Hepatocyte (in vitro differentiated cells): ENCODE results near the gene UMAD1. TPM values are rescaled to one million over a fixed set of nuclear protein-coding genes. Genes with fewer than 3 reads are reported as not detected.

Experiments used
- DNase-seq: peaks from one replicate; pipeline ENCODE4 v3.0.0-alpha.2; 2016; ENCODE audit warnings: low spot score
- H2AFZ ChIP-seq: fragments of 200-600 bp; sonication (generic); 2 replicates; pipeline ENCODE4 v1.6.0; 2016; ENCODE audit warnings: antibody characterized with exemption, mild to moderate bottlenecking
- H3K27ac ChIP-seq: fragments of 200-600 bp; sonication (generic); 2 replicates; pipeline ENCODE4 v1.5.1; 2016; ENCODE audit warnings: mild to moderate bottlenecking
- H3K27me3 ChIP-seq: fragments of 200-600 bp; sonication (generic); 2 replicates; pipeline ENCODE4 v1.6.1; 2016
- H3K36me3 ChIP-seq: fragments of 200-600 bp; sonication (generic); replicated peaks from 2 replicates; pipeline ENCODE4 v1.5.1; 2016; ENCODE audit warnings: low read depth; ENCODE audit not compliant: insufficient read depth
- H3K4me1 ChIP-seq: fragments of 200-600 bp; sonication (generic); 2 replicates; pipeline ENCODE4 v1.5.1; 2016; ENCODE audit warnings: mild to moderate bottlenecking, moderate library complexity; ENCODE audit not compliant: insufficient read depth
- H3K4me2 ChIP-seq: fragments of 200-600 bp; sonication (generic); 2 replicates; pipeline ENCODE4 v1.6.0; 2016
- H3K4me3 ChIP-seq: fragments of 200-600 bp; sonication (generic); 2 replicates; pipeline ENCODE4 v1.5.1; 2016; ENCODE audit warnings: mild to moderate bottlenecking
- H3K79me2 ChIP-seq: fragments of 200-600 bp; sonication (generic); 2 replicates; pipeline ENCODE4 v1.6.0; 2017; ENCODE audit warnings: mild to moderate bottlenecking
- H3K9me2 ChIP-seq: fragments of 200-600 bp; sonication (generic); replicated peaks from 2 replicates; pipeline ENCODE4 v1.6.0; 2017; ENCODE audit warnings: mild to moderate bottlenecking; ENCODE audit not compliant: insufficient read depth
- H3K9me3 ChIP-seq: fragments of 200-600 bp; sonication (generic); 2 replicates; pipeline ENCODE4 v1.5.1; 2016; ENCODE audit warnings: low read depth, mild to moderate bottlenecking
- H4K20me1 ChIP-seq: fragments of 200-600 bp; sonication (generic); 2 replicates; pipeline ENCODE4 v1.6.0; 2016; ENCODE audit warnings: mild to moderate bottlenecking; ENCODE audit not compliant: insufficient read depth, poor library complexity, severe bottlenecking
- EZH2 ChIP-seq: fragments of 200-600 bp; sonication (generic); IDR thresholded peaks from 2 replicates; pipeline ENCODE4 v1.6.1; 2016; ENCODE audit warnings: antibody characterized with exemption, mild to moderate bottlenecking, borderline replicate concordance
- EZH2phosphoT487 ChIP-seq: fragments of 200-600 bp; sonication (generic); IDR thresholded peaks from one replicate; pipeline ENCODE4 v1.6.1; 2018; ENCODE audit warnings: antibody characterized with exemption, mild to moderate bottlenecking, low read depth, moderate library complexity; ENCODE audit not compliant: unreplicated experiment, severe bottlenecking
- WGBS: methylation state at CpG from one replicate; pipeline ENCODE4 v1.1.6; 2016; ENCODE audit warnings: low lambda C conversion rate; ENCODE audit errors: missing lambda C conversion rate; 5-methylcytosine and 5-hydroxymethylcytosine counted together
- polyA plus RNA-seq: library from polyadenylated mRNA; unstranded; fragments of >200 nt; fragmentation: Nextera tagmentation; extraction: Ambion mirVana; gene quantifications from 2 replicates; pipeline ENCODE4 v1.2.1, GENCODE V29; 2016
- total RNA-seq: library from RNA; depleted of rRNA; stranded (reverse); fragments of >200 nt; gene quantifications from 2 replicates; pipeline ENCODE4 v1.2.3, GENCODE V29; 2014
- TF ChIP-seq, protein P1 (sequence below): fragments of 200-600 bp; sonication (generic); IDR thresholded peaks from 2 replicates; pipeline ENCODE4 v1.5.1; 2016; ENCODE audit warnings: antibody characterized with exemption, mild to moderate bottlenecking; ENCODE audit not compliant: poor library complexity

UMAD1 gene
- total and polyA plus RNA-seq, 2 experiments from 2014 or later, result 15.7 to 29.0 TPM

DNA sequence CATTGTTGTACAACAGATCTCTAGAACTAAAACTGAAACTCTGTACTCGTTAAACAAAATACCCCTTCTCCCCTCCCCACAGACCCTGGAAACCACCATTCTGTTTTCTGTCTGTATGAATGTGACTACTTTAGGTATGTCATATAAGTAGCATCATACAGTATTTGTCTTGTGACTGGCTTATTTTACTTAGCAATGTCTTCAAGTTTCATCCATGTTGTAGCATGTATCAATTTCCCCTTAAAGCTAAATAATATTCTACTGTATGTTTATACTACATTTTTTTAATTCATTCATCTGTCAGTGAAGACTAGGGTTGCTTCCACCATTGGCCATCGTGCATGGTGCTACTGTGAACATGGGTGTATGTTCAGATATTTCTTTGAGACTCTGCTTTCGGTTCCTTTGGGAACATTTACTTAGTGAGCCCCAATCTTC is 149.0 kb downstream of the UMAD1 start:
- TF ChIP-seq EZH2phosphoT487 (no peak), EZH2 (no peak)
- TF ChIP-seq, protein P1, sequence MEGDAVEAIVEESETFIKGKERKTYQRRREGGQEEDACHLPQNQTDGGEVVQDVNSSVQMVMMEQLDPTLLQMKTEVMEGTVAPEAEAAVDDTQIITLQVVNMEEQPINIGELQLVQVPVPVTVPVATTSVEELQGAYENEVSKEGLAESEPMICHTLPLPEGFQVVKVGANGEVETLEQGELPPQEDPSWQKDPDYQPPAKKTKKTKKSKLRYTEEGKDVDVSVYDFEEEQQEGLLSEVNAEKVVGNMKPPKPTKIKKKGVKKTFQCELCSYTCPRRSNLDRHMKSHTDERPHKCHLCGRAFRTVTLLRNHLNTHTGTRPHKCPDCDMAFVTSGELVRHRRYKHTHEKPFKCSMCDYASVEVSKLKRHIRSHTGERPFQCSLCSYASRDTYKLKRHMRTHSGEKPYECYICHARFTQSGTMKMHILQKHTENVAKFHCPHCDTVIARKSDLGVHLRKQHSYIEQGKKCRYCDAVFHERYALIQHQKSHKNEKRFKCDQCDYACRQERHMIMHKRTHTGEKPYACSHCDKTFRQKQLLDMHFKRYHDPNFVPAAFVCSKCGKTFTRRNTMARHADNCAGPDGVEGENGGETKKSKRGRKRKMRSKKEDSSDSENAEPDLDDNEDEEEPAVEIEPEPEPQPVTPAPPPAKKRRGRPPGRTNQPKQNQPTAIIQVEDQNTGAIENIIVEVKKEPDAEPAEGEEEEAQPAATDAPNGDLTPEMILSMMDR, result no peak
- H3K9me2 ChIP-seq, result no peaks in the 10 kb centered on the region
- H3K79me2 ChIP-seq, result no peaks in the 10 kb centered on the region
- H3K9me3 ChIP-seq, result no peaks in the 10 kb centered on the region
- DNase-seq, result no peak
- H3K27me3 ChIP-seq, result no peaks in the 10 kb centered on the region
- 87% methylated on average over 3 of the region's 3 CpGs for WGBS
- peaks cover 16% of the 10 kb centered on the region for H3K4me1 ChIP-seq
- H2AFZ ChIP-seq, result no peak overlapping the region
- no peak overlapping the region for H3K27ac ChIP-seq
- no peaks in the 10 kb centered on the region for H4K20me1 ChIP-seq
- no peak overlapping the region for H3K4me2 ChIP-seq
- H3K36me3 ChIP-seq, result no peaks in the 10 kb centered on the region
- no peak overlapping the region for H3K4me3 ChIP-seq

DNA sequence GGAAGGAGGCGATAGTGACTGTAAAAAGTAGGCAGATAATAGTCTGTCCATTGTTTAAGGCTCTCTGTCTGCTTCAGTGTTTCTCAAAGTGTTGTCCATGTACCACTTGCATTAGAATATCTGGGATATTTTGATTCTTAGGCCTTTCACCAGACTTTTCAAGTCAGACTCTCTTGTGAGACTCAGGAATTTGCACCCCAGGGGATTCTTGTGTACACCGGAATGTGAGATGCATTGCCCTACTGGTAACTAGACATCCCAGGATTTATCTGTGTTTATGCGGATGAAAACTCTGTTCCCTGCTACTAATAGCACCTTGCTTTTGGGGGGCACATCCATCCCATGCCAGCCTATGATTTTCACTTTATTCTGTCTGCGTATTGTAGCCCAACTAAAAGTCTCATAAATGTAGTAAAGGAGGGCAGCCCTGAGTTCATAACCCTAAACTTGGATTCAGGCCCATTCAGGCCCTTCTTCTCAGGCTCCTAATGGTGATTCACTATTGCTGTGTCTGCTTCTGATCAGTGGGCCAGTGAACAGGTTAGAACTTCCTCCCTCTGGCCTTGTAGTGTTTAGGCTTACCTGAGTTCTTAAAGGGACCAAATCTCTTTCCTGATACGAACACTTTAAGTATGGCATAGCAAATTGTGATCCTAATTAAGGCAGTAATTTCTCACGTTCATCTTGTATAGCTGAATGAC is 149.6 kb downstream of the UMAD1 start:
- no peaks in the 10 kb centered on the region for H3K9me2 ChIP-seq
- H3K9me3 ChIP-seq, result no peaks in the 10 kb centered on the region
- no peak overlapping the region for H3K4me3 ChIP-seq
- peaks cover 16% of the 10 kb centered on the region for H3K4me1 ChIP-seq
- no peaks in the 10 kb centered on the region for H4K20me1 ChIP-seq
- H3K79me2 ChIP-seq, result no peaks in the 10 kb centered on the region
- H2AFZ ChIP-seq, result no peak overlapping the region
- DNase-seq, result no peak
- no peak for TF ChIP-seq EZH2phosphoT487
- TF ChIP-seq EZH2, result no peak
- TF ChIP-seq, protein P1, result no peak
- no peak overlapping the region for H3K27ac ChIP-seq
- WGBS, result 78% methylated on average over 6 of the region's 6 CpGs
- no peaks in the 10 kb centered on the region for H3K36me3 ChIP-seq
- H3K27me3 ChIP-seq, result no peaks in the 10 kb centered on the region
- no peak overlapping the region for H3K4me2 ChIP-seq

DNA sequence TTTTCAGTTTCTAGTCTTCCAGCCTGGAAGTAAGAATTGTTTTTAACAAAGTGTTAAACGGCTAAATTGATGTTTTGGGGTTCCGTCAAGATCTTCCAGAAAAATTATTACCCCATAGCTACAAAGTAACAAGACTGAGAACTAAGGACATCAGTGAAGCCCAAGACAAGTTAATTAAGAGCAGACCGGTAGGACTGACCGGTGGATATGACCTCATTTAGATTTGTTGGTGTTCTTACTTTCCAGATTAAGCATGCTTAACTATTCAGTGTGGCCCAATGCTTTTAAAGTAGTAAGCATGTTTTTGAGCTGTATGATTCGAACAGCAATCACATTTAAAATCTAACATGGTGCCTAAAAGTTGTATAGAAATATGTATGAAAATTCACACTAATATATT is 151.0 kb downstream of the UMAD1 start:
- H3K9me2 ChIP-seq, result no peaks in the 10 kb centered on the region
- WGBS, result 64% methylated on average over 5 of the region's 5 CpGs
- H3K4me2 ChIP-seq, result no peak overlapping the region
- H3K9me3 ChIP-seq, result no peaks in the 10 kb centered on the region
- H3K4me3 ChIP-seq, result no peak overlapping the region
- no peak overlapping the region for H2AFZ ChIP-seq
- no peaks in the 10 kb centered on the region for H4K20me1 ChIP-seq
- no peak for DNase-seq
- H3K36me3 ChIP-seq, result no peaks in the 10 kb centered on the region
- H3K4me1 ChIP-seq, result peaks cover 16% of the 10 kb centered on the region
- no peaks in the 10 kb centered on the region for H3K27me3 ChIP-seq
- no peak for TF ChIP-seq EZH2phosphoT487
- TF ChIP-seq, protein P1, result no peak
- TF ChIP-seq EZH2, result no peak
- H3K27ac ChIP-seq, result peak overlapping the region; percentile 26
- no peaks in the 10 kb centered on the region for H3K79me2 ChIP-seq
